HG03342 (cell line): Measurements from ENCODE around the gene SOX11.
"Not testable (repeated sequence)": the region's sequence is repeated elsewhere in the genome, so short reads cannot be mapped to it uniquely, and the experiment has no call there.

Source experiments
- ATAC-seq: cut with Tn5 transposase; IDR thresholded peaks from one replicate; pipeline ENCODE4 v1.9.1; 2021; ENCODE audit warnings: mild to moderate bottlenecking, moderate library complexity; ENCODE audit not compliant: unreplicated experiment

SOX11 gene

GRCh38 chr2:5691985-5692529, at the start of gene SOX11:
Gene SOX11 (plus strand): TSS chr2:5692384. CDS start chr2:5692722, 338 bp downstream.
- ATAC-seq: no peak

- ATAC-seq: not testable (repeated sequence)
Observed at GRCh38 chr2:5652734-5653133, 39.5 kb upstream of the SOX11 start.

GRCh38 chr2:5653756-5654155, 38.4 kb upstream of the SOX11 start:
- ATAC-seq: not testable (repeated sequence)

DNA sequence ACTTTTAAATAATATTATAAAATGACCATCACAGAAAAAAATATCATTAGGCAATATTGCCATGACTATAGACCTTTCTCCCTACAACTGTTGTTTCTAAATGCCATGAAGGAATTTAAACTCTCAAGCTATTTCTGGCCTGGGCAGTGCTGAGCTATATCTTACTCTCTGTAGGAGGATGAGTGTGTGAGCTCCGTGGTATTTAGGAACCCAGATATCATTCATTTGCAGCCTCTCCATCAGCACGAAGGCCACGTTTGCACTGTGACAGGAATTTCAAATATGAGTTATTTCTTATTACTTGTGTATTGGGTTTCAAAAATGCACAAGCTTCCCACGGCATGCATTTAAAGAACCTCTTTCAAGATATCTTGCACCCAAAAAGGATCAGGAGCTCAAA, 35.0 kb upstream of the SOX11 start:
- no peak for ATAC-seq

- no peak for ATAC-seq
Observed at GRCh38 chr2:5660591-5660990, 31.6 kb upstream of the SOX11 start.

- ATAC-seq: no peak
Observed at GRCh38 chr2:5661362-5661761, 30.8 kb upstream of the SOX11 start.

DNA sequence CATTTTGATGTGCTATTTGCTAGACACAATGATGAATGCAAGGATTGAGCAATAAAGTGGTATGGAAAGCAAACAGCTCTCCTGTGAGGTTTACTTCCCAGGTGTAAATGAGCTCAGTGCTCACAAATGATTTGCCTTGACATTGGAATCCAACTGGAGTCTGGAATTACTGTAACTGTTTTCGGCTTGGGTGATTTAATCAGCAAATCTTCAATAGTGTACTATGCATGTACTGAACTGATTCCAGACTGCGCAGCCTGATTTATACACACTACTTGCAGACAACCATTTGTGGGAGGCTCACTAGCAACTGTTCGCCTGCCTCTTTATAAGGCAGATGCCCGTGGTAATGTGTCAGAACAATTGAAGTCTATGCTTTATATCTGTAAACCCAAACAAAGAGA, 27.9 kb upstream of the SOX11 start:
- no peak for ATAC-seq

GRCh38 chr2:5665066-5665465, 27.1 kb upstream of the SOX11 start:
- no peak for ATAC-seq

DNA sequence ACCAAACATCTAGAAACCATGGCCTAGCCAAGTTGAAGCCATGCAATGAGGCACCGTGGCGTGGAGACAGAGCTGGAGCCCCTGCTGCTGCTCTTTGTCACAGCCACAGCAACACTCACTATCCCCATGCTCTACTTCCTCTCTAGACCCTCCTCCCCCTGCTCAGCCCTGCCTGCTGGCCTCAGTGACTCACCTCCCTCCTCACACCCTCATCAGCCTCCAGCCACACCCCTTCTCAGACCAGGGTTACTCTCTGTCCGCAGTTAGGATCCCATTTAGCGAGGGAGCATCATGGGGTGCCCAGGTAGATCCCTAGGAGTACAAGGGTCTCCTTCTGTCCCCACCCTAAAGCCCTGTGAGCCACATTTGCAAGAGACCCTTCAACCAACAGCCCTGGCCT, 25.4 kb upstream of the SOX11 start:
- no peak for ATAC-seq

DNA sequence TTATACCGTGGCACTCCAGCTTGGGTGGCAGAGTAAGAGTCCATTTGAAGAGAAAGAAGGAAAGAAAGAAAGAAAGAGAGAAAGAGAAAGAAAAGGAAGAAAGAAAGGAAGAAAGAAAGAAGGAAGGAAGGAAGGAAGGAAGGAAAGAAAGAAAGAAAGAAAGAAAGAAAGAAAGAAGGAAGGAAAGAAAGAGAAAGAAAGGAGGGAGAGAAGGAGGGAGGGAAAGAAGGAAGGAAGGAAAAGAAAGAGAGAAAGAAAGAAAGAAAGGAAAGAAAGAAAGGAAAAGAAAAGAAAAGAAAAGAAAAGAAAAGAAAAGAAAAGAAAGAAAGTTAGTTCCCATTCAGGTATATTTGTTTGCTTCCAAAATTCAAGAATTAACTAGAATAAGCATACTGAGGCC, 24.5 kb upstream of the SOX11 start:
- ATAC-seq: not testable (repeated sequence)

- ATAC-seq: no peak
Observed at GRCh38 chr2:5668682-5669250, 23.4 kb upstream of the SOX11 start.

- no peak for ATAC-seq
Observed at GRCh38 chr2:5672749-5673144, 19.4 kb upstream of the SOX11 start.

GRCh38 chr2:5673145-5674025, 18.8 kb upstream of the SOX11 start:
- no peak for ATAC-seq

DNA sequence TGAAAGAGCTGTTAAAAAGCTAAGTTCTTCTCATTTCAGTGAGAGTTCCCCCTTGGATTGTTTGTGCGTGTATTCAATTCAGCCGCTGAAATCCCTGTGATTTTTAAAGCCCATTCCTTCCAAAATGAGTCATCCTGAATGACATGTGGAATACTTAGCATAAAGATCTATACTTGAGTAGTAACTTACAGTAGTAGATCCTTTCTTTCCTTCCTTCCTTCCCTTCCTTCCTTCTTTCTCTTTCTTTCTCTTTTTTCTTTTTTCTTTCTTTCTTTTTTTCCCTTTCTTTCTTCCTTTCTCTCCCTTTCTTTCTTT, 18.2 kb upstream of the SOX11 start:
- ATAC-seq: no peak

DNA sequence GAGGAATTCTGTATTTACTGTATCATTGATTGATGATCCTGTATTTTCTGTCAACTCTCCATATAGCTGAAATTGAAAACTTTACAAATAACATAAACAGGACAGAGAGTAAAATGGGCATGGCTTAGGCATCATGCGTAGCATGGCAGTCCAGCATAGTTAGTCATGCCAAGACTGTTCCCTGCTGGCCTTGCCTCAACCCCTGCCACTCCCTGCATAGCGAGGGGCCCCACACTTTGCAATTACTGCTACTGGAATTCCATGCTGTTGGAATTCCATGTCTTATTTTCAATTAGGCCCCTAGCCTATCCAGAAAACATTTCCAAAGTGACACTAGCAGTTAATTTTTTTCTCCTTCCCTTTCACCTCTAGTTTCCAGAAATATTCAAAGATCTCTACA, 15.1 kb upstream of the SOX11 start:
- no peak for ATAC-seq

GRCh38 chr2:5683471-5683870, 8.7 kb upstream of the SOX11 start:
- ATAC-seq: no peak

DNA sequence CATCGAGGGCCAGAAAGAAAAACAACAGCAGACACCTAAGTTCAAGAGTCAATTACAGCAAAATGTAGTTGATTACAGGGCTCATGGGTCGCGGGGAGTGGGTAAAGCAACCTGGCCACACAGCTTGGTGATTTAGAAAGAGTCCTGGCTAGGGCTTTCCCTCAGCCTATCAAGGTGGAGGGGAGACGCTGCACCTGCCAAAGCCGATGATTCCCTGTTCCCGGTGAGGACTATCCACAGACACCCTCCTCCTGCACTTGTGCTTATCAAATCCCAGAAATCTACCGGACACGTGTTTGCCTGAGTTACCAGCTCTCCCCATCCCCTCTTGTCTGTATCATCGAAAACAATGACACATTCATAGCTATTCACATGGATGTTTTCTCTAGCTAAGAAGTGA, 7.0 kb upstream of the SOX11 start:
- no peak for ATAC-seq

DNA sequence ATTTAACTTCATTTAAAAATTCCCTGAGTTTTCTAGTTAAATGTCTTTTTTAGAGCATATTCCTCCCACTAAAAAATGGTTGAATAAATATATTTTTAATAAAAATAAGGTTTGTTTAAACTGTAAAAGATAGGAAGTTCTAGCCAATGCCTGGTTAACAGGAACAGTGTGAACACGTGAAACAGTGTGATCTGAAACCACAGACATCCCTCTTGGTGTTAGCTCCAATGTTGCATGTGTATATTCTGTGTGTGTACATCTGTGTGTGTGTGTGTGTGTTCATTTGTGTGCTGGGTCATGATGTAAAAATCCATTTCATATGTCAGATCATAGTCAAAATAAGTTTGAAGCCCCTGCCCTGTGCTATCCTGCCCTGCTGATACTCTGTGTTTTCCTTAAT, 6.1 kb upstream of the SOX11 start:
- no peak for ATAC-seq

GRCh38 chr2:5686536-5686935, 5.6 kb upstream of the SOX11 start:
- ATAC-seq: no peak

- ATAC-seq: no peak
Observed at GRCh38 chr2:5689750-5690149, 2.4 kb upstream of the SOX11 start.

GRCh38 chr2:5690286-5690685, 1.9 kb upstream of the SOX11 start:
- ATAC-seq: no peak

GRCh38 chr2:5690718-5691220, 1.4 kb upstream of the SOX11 start:
- no peak for ATAC-seq
